PC-9 (cell line): ENCODE measurements around the gene PLCG2. TPM values are rescaled to one million over a fixed set of nuclear protein-coding genes. Genes with fewer than 3 reads are reported as not detected.

Source experiments
- BruUV-seq: library from RNA; stranded (reverse); fragments of 400-500 nt; replicated peaks from 2 replicates; lab custom pipeline; 2021; lab: Mats Ljungman, UMichigan
- CTCF ChIA-PET: fragments of 300-600 bp; sonication (Branson Sonifier 250); formaldehyde crosslinking; loops from one replicate; lab custom pipeline; 2022; ENCODE audit warnings: antibody characterized with exemption; lab: Charles Lee
- POLR2A ChIA-PET: fragments of 300-600 bp; sonication (Branson Sonifier 250); formaldehyde crosslinking; loops from one replicate; lab custom pipeline; 2022; ENCODE audit warnings: antibody characterized with exemption; ENCODE audit not compliant: unreplicated experiment; lab: Charles Lee
- DNase-seq, 2 experiments: peaks; one replicate each; pipeline versions ENCODE4 v3.0.0 to v3.0.0-alpha.2; 2015 to 2022; ENCODE audit warnings: mixed read lengths in 1 of 2
- H2AFZ ChIP-seq: fragments of 200-600 bp; sonication (generic); 2 replicates; pipeline ENCODE4 v1.8.1; 2017; ENCODE audit warnings: antibody characterized with exemption
- H3F3A ChIP-seq: fragments of 200-600 bp; sonication (generic); 2 replicates; pipeline ENCODE4 v1.8.1; 2017; ENCODE audit warnings: antibody characterized with exemption, mild to moderate bottlenecking, low read depth; ENCODE audit not compliant: insufficient read depth
- H3K27ac ChIP-seq: fragments of 200-600 bp; sonication (generic); 2 replicates; pipeline ENCODE4 v1.6.1; 2016; ENCODE audit warnings: mixed run types
- H3K27me3 ChIP-seq: fragments of 200-600 bp; sonication (generic); 2 replicates; pipeline ENCODE4 v1.6.1; 2016; ENCODE audit warnings: low read depth, mixed run types; ENCODE audit not compliant: insufficient read depth
- H3K36me3 ChIP-seq: fragments of 200-600 bp; sonication (generic); 2 replicates; pipeline ENCODE4 v1.6.1; 2016; ENCODE audit warnings: low read depth, mixed run types
- H3K4me1 ChIP-seq: fragments of 200-600 bp; sonication (generic); replicated peaks from 2 replicates; pipeline ENCODE4 v1.6.1; 2016; ENCODE audit warnings: mixed run types; ENCODE audit not compliant: insufficient read depth
- H3K4me2 ChIP-seq: fragments of 200-600 bp; sonication (generic); 2 replicates; pipeline ENCODE4 v1.6.1; 2017; ENCODE audit warnings: mixed run types
- H3K4me3 ChIP-seq: fragments of 200-600 bp; sonication (generic); 2 replicates; pipeline ENCODE4 v1.6.1; 2016; ENCODE audit warnings: mixed run types
- H3K79me2 ChIP-seq: fragments of 200-600 bp; sonication (generic); 2 replicates; pipeline ENCODE4 v1.6.1; 2017; ENCODE audit warnings: low read depth, mixed run types
- H3K9me2 ChIP-seq: fragments of 200-600 bp; sonication (generic); 2 replicates; pipeline ENCODE4 v1.8.1; 2017; ENCODE audit warnings: mild to moderate bottlenecking; ENCODE audit not compliant: insufficient read depth
- H3K9me3 ChIP-seq: fragments of 200-600 bp; sonication (generic); 2 replicates; pipeline ENCODE4 v1.8.1; 2016; ENCODE audit warnings: low read depth; ENCODE audit not compliant: insufficient read depth
- H4K20me1 ChIP-seq: fragments of 200-600 bp; sonication (generic); 2 replicates; pipeline ENCODE4 v1.8.1; 2017; ENCODE audit not compliant: insufficient read depth
- EZH2 ChIP-seq: fragments of 200-600 bp; sonication (generic); IDR thresholded peaks from 2 replicates; pipeline ENCODE4 v1.8.0; 2017; ENCODE audit warnings: antibody characterized with exemption, low read depth
- intact Hi-C: fragments of 100-400 bp; cut with micrococcal nuclease; formaldehyde crosslinking; loops from one replicate; pipeline ENCODE4 v1.10.0; 2022; ENCODE audit not compliant: unreplicated experiment
- total RNA-seq: library from RNA; stranded (reverse); gene quantifications from 2 replicates; pipeline ENCODE4 v1.2.3, GENCODE V29; 2021
- TF ChIP-seq, protein P1 (sequence below): fragments of 200-600 bp; sonication (generic); conservative IDR thresholded peaks from 2 replicates; pipeline ENCODE4 v1.6.1; 2017; ENCODE audit warnings: mixed run types, antibody characterized with exemption, mild to moderate bottlenecking, moderate library complexity

Gene PLCG2
- total RNA-seq, 1 experiment from 2014 or later, result 10.8 TPM

DNA sequence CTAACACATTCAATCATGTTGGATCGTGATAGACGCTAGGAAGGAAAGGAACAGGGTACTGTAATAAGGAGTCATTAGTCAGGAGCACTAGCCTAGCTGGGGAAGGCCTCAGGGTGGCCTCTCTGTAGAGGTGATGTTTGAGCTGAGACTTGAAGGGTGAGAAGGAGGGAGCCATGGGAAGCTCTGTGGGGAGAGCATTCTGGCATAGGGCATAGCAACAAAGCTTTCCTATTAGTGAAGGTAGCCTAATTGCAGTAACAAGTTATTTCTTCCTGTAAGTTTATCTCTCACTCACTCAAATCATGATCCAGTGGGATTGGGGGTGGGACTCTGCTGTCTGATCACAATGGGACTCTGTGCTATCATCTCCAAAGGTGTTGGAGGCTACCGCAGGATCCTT, 16.1 kb downstream of the PLCG2 start:
- H3K4me3 ChIP-seq, result no peak overlapping the region
- no peak overlapping the region for H3K4me2 ChIP-seq
- ChIA-PET CTCF (no interaction called here), POLR2A (no interaction called here)
- no TSS peak for BruUV-seq
- intact Hi-C loops, result no loop called here
- no peaks in the 10 kb centered on the region for H3F3A ChIP-seq
- DNase-seq, result no peak
- H3K27ac ChIP-seq, result no peak overlapping the region
- no peaks in the 10 kb centered on the region for H3K27me3 ChIP-seq
- TF ChIP-seq, protein P1, sequence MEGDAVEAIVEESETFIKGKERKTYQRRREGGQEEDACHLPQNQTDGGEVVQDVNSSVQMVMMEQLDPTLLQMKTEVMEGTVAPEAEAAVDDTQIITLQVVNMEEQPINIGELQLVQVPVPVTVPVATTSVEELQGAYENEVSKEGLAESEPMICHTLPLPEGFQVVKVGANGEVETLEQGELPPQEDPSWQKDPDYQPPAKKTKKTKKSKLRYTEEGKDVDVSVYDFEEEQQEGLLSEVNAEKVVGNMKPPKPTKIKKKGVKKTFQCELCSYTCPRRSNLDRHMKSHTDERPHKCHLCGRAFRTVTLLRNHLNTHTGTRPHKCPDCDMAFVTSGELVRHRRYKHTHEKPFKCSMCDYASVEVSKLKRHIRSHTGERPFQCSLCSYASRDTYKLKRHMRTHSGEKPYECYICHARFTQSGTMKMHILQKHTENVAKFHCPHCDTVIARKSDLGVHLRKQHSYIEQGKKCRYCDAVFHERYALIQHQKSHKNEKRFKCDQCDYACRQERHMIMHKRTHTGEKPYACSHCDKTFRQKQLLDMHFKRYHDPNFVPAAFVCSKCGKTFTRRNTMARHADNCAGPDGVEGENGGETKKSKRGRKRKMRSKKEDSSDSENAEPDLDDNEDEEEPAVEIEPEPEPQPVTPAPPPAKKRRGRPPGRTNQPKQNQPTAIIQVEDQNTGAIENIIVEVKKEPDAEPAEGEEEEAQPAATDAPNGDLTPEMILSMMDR, result no peak
- no peak for TF ChIP-seq EZH2
- no peaks in the 10 kb centered on the region for H3K9me3 ChIP-seq
- no peak overlapping the region for H2AFZ ChIP-seq
- no peaks in the 10 kb centered on the region for H3K4me1 ChIP-seq
- H3K36me3 ChIP-seq, result no peaks in the 10 kb centered on the region
- H3K9me2 ChIP-seq, result no peaks in the 10 kb centered on the region
- H3K79me2 ChIP-seq, result no peaks in the 10 kb centered on the region
- no peaks in the 10 kb centered on the region for H4K20me1 ChIP-seq

DNA sequence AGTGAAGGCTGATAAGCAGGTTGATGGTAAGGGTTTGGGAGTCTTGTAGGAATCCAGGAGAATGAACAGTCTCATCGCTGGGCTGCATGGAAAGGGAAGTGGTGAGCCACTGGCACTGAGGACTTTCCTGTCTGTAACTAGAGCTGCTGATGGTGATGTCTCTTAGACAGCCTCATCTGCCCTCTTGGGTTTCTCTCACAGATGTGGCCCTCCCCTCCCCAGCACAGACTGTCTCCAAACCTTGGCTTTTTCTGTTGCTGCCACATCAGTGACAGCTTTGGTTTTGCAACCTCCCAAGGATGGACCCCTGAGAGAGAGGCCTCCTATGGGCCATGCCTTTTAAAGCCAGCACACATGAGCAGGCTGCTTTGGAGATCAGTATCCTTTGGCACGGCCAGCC, 16.9 kb downstream of the PLCG2 start:
- intact Hi-C loops, result no loop called here
- H3K9me2 ChIP-seq, result no peaks in the 10 kb centered on the region
- H2AFZ ChIP-seq, result no peak overlapping the region
- H3F3A ChIP-seq, result no peaks in the 10 kb centered on the region
- no peaks in the 10 kb centered on the region for H3K79me2 ChIP-seq
- no peaks in the 10 kb centered on the region for H3K36me3 ChIP-seq
- no peaks in the 10 kb centered on the region for H3K4me1 ChIP-seq
- no peak overlapping the region for H3K4me3 ChIP-seq
- TF ChIP-seq EZH2, result no peak
- TF ChIP-seq, protein P1, result no peak
- BruUV-seq, result no TSS peak
- no peaks in the 10 kb centered on the region for H3K27me3 ChIP-seq
- H3K27ac ChIP-seq, result no peak overlapping the region
- CTCF ChIA-PET, result no interaction called here
- no peaks in the 10 kb centered on the region for H4K20me1 ChIP-seq
- POLR2A ChIA-PET, result no interaction called here
- H3K9me3 ChIP-seq, result no peaks in the 10 kb centered on the region
- H3K4me2 ChIP-seq, result no peak overlapping the region
- DNase-seq, result no peak

DNA sequence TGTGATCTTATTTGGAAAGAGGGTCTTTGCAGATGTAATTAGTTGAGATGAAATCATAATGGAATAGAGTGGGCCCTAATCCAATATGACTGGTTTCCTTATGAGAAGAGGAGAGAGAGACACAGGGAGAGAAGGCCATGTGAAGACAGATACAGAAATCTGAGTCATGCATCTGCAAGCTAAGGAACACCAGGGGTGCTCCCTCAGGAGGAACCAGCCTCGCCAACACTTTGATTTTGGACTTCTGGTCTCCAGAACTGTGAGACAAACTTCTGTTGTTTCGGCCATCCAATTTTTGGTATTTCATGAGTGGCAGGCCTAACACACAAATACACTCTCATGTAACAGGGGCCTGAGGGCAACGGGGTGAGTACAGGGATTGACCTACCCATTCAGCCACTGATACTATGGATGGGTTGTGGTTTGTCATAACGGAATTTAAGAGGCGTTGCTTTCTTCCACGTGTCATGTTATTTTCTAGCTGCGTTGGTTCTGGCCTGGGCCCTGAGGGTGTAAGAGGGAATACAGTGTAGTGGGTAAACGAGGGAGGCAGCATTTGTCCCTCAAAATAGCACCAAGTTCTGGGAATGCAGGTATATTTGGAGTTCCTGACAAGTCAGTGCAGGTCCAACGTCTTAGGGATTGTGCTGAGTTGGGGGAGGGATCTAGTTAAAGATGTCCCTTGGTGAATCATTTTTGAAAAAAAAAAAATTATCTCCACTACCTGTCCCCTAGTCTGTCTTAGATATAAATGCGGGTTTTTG, 17.7 kb downstream of the PLCG2 start:
- Histone ChIP-seq H3K9me3 (no peaks in the 10 kb centered on the region), H3K4me1 (no peaks in the 10 kb centered on the region), H3K27ac (no peak overlapping the region), H3K36me3 (no peaks in the 10 kb centered on the region), H2AFZ (no peak overlapping the region), H3K79me2 (no peaks in the 10 kb centered on the region), H3F3A (no peaks in the 10 kb centered on the region), H3K4me3 (no peak overlapping the region), H3K27me3 (no peaks in the 10 kb centered on the region), H3K9me2 (no peaks in the 10 kb centered on the region), H3K4me2 (no peak overlapping the region), H4K20me1 (no peaks in the 10 kb centered on the region)
- ChIA-PET CTCF (no interaction called here), POLR2A (no interaction called here)
- intact Hi-C loops, result no loop called here
- DNase-seq, result no peak
- BruUV-seq, result no TSS peak
- no peak for TF ChIP-seq EZH2
- TF ChIP-seq, protein P1, result no peak
